Mesothelial cell of epicardium (in vitro differentiated cells): ENCODE measurements around the gene BNIP2. TPM values are rescaled to one million over a fixed set of nuclear protein-coding genes. Genes with fewer than 3 reads are reported as not detected.

Source experiments
- DNase-seq, 2 experiments: peaks; one replicate each; pipeline ENCODE4 v3.0.0; 2021; ENCODE audit warnings: low spot score in 2 of 2; ENCODE audit not compliant: unreplicated experiment in 2 of 2
- H3K27ac Mint-ChIP-seq: 2 replicates; pipeline ENCODE4 v1.8.0; 2021; ENCODE audit warnings: mixed read lengths
- H3K27me3 Mint-ChIP-seq: 2 replicates; pipeline ENCODE4 v1.8.0; 2021; ENCODE audit warnings: low read depth, mixed read lengths
- H3K36me3 Mint-ChIP-seq: 2 replicates; pipeline ENCODE4 v1.8.0; 2021; ENCODE audit warnings: mixed read lengths
- H3K4me1 Mint-ChIP-seq: 2 replicates; pipeline ENCODE4 v1.8.0; 2021; ENCODE audit warnings: mixed read lengths
- H3K4me3 Mint-ChIP-seq: 2 replicates; pipeline ENCODE4 v1.8.0; 2021; ENCODE audit warnings: mild to moderate bottlenecking, moderate library complexity, mixed read lengths
- H3K9me3 Mint-ChIP-seq: 2 replicates; pipeline ENCODE4 v1.8.0; 2021; ENCODE audit warnings: mixed read lengths
- total RNA-seq: library from RNA; stranded (reverse); gene quantifications from 3 replicates; pipeline ENCODE4 v1.2.1, GENCODE V29; 2021
- TF ChIP-seq, protein P1 (sequence below): fragments of 200-600 bp; sonication (generic); IDR thresholded peaks from one replicate; pipeline ENCODE4 v1.5.0; 2021; ENCODE audit warnings: antibody characterized with exemption; ENCODE audit not compliant: unreplicated experiment

The BNIP2 gene
- total RNA-seq, 1 donor from 2014 or later = 69.6 TPM

DNA sequence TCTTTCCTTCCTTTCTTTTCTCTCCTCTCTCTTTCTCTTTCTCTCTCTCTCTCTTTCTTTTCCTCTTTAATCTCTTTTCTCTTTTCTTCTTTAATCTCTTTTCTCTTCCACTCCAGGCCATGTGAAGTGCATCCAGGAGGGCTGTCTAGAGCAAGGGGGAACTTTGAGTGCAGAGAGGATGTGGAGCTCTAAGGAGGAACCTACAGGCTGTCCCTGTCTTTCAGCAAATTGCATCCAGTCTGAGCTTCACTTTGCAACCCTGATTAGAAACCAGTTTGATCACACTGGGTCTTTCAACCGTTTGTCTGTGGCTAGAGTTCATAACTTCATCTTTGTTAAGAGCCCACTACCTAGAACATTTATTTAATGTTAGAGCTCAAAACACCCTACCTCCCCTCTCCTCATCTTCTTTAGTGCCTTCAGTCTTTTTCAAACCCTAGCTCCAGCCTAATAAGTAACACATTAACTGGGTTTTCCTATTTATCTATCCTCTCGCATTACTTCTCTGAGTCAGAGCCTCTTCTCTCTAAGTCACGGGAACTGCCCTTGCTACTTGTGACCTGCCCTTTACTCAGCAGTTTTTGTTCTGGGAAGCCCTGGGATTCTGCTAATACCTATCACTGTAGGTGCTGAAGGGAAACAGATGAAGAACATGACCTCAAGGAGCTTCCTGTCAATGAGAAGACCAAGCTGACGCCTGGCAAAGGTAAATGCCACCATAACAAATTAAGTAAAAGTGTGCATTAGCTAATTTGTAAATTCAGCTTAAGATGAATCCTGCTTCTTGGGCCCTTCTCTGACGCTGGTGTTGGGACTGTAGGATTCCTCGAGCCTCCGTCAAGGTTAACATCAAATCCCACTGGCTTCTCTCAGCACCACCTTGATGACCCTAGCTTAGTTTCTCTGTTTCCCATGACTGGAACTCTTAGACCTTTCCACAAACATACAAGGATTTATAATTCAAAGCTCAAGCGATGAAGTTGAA, 77.6 kb downstream of the BNIP2 start, which contains the start of gene GCNT3:
TSS of gene GCNT3 (plus strand) at position 508 of the 985 bp plus-strand sequence. CDS start 6,456 bp downstream, outside the sequence.
- no peak for DNase-seq
- no peak within 1 kb of the TSS for H3K4me3 Mint-ChIP-seq
- H3K27ac Mint-ChIP-seq = no peak within 1 kb of the TSS
- TF ChIP-seq, protein P1, sequence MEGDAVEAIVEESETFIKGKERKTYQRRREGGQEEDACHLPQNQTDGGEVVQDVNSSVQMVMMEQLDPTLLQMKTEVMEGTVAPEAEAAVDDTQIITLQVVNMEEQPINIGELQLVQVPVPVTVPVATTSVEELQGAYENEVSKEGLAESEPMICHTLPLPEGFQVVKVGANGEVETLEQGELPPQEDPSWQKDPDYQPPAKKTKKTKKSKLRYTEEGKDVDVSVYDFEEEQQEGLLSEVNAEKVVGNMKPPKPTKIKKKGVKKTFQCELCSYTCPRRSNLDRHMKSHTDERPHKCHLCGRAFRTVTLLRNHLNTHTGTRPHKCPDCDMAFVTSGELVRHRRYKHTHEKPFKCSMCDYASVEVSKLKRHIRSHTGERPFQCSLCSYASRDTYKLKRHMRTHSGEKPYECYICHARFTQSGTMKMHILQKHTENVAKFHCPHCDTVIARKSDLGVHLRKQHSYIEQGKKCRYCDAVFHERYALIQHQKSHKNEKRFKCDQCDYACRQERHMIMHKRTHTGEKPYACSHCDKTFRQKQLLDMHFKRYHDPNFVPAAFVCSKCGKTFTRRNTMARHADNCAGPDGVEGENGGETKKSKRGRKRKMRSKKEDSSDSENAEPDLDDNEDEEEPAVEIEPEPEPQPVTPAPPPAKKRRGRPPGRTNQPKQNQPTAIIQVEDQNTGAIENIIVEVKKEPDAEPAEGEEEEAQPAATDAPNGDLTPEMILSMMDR = no peak
- H3K4me1 Mint-ChIP-seq = no peaks in the 10 kb centered on the region
- no peaks in the 10 kb centered on the region for H3K9me3 Mint-ChIP-seq
- no peaks in the 10 kb centered on the region for H3K36me3 Mint-ChIP-seq
- peaks cover 38% of the 10 kb centered on the region for H3K27me3 Mint-ChIP-seq

- H3K4me3 Mint-ChIP-seq = no peak overlapping the region
Observed at GRCh38 chr15:59609730-59610712, 79.1 kb downstream of the BNIP2 start.

More at GRCh38 chr15:59609730-59610712, 79.1 kb downstream of the BNIP2 start:
- no peaks in the 10 kb centered on the region for H3K9me3 Mint-ChIP-seq
- H3K27ac Mint-ChIP-seq = no peak overlapping the region
- no peaks in the 10 kb centered on the region for H3K4me1 Mint-ChIP-seq
- TF ChIP-seq, protein P1 = no peak
- H3K27me3 Mint-ChIP-seq = peaks cover 29% of the 10 kb centered on the region
- no peaks in the 10 kb centered on the region for H3K36me3 Mint-ChIP-seq
- DNase-seq = no peak

Other genes starting within 250 kb of the BNIP2 start
- 0.22 TPM in 1 of 3 replicates, not detected in the others for gene GCNT3, start 77.5 kb downstream of the BNIP2 start, total RNA-seq
- gene GTF2A2, start 31.8 kb downstream of the BNIP2 start, total RNA-seq = 78.3 to 88.0 TPM (median 84.0 TPM) in 3 replicates